DND-41 (cell line): ENCODE data around the gene NBEA.

Experiments
- ATAC-seq: fragments of 200-7000 bp; cut with Tn5 transposase; 3 replicates; pipeline ENCODE4 v1.9.1; 2021; ENCODE audit warnings: low read depth; ENCODE audit not compliant: insufficient read depth
- DNase-seq: peaks from one replicate; pipeline ENCODE4 v3.0.0-alpha.2; 2020
- H2AFZ ChIP-seq: 2 replicates; pipeline ENCODE4 v1.6.0; 2012; ENCODE audit warnings: low read depth, low read length
- H3K27ac ChIP-seq: 2 replicates; pipeline ENCODE4 v1.5.1; 2012; ENCODE audit warnings: low read length, inconsistent platforms
- H3K27me3 ChIP-seq: fragments of 200-600 bp; sonication (generic); 2 replicates; pipeline ENCODE4 v1.6.0; 2012; ENCODE audit warnings: low read length, mild to moderate bottlenecking, inconsistent platforms; ENCODE audit not compliant: insufficient read depth, poor library complexity
- H3K36me3 ChIP-seq: 2 replicates; pipeline ENCODE4 v1.5.1; 2012; ENCODE audit warnings: low read length, inconsistent platforms; ENCODE audit not compliant: insufficient read depth
- H3K4me1 ChIP-seq: 2 replicates; pipeline ENCODE4 v1.5.1; 2012; ENCODE audit warnings: mild to moderate bottlenecking, low read length; ENCODE audit not compliant: insufficient read depth
- H3K4me2 ChIP-seq: 2 replicates; pipeline ENCODE4 v1.6.0; 2012; ENCODE audit warnings: mild to moderate bottlenecking, moderate library complexity, low read length, inconsistent platforms; ENCODE audit not compliant: insufficient read depth
- H3K4me3 ChIP-seq, 2 experiments: fragments of 200-600 bp in 1 of 2; shearing (Covaris generic) in 1 of 2; 2 replicates each; pipeline ENCODE4 v1.5.1; 2012 to 2016; ENCODE audit warnings: inconsistent platforms in 2 of 2, low read length in 2 of 2, mild to moderate bottlenecking in 2 of 2, low read depth in 1 of 2, moderate library complexity in 1 of 2
- H3K79me2 ChIP-seq: 2 replicates; pipeline ENCODE4 v1.6.0; 2012; ENCODE audit warnings: low read length, inconsistent platforms; ENCODE audit not compliant: insufficient read depth
- H3K9ac ChIP-seq: 2 replicates; pipeline ENCODE4 v1.6.0; 2012; ENCODE audit warnings: low read depth, mild to moderate bottlenecking, inconsistent platforms, low read length, moderate library complexity
- H3K9me3 ChIP-seq: 2 replicates; pipeline ENCODE4 v1.5.1; 2012; ENCODE audit warnings: low read length, moderate library complexity, mild to moderate bottlenecking, inconsistent platforms; ENCODE audit not compliant: insufficient read depth, severe bottlenecking
- H4K20me1 ChIP-seq: 2 replicates; pipeline ENCODE4 v1.6.0; 2012; ENCODE audit warnings: low read length; ENCODE audit not compliant: insufficient read depth
- CTCF ChIP-seq: IDR thresholded peaks from 2 replicates; pipeline ENCODE4 v1.5.1; 2012; ENCODE audit warnings: borderline replicate concordance, low read length, moderate library complexity, mild to moderate bottlenecking; ENCODE audit not compliant: poor library complexity, severe bottlenecking; ENCODE audit errors: extremely low read depth
- EZH2 ChIP-seq: IDR thresholded peaks from 3 replicates; pipeline ENCODE4 v1.6.1; 2012; ENCODE audit warnings: borderline replicate concordance, low read depth, mild to moderate bottlenecking, moderate library complexity, low read length, inconsistent platforms; ENCODE audit not compliant: severe bottlenecking

Gene NBEA

DNA sequence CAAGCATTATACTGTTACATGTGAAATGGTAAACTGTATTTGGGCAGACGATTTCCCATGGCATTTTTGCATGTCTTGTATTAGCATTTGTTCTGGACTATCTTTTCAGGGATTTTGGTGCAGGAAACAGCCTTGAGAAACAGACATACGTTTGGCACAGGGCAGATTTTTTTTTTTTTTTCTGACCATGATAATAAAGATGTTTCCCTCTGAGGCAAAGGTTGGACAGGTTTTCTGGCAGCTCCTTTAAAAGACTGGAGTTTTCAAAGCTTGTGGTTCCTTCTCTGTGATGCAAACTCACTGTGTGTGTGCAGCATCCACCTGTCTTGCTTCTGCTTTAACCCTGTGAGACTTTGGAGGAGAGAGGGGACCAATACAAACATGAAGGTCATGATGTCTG lies 63.0 kb downstream of the NBEA start:
- no peak overlapping the region for H3K4me3 ChIP-seq
- H3K27ac ChIP-seq = no peak overlapping the region
- DNase-seq (no peak), ATAC-seq (no peak)
- no peaks in the 10 kb centered on the region for H3K79me2 ChIP-seq
- H3K27me3 ChIP-seq = no peaks in the 10 kb centered on the region
- H3K4me1 ChIP-seq = no peaks in the 10 kb centered on the region
- H3K9me3 ChIP-seq = no peaks in the 10 kb centered on the region
- H3K36me3 ChIP-seq = no peaks in the 10 kb centered on the region
- no peaks in the 10 kb centered on the region; the same call in 1 of the 2 replicates for H4K20me1 ChIP-seq
- H3K9ac ChIP-seq = no peak overlapping the region
- H2AFZ ChIP-seq = no peak overlapping the region
- no peak overlapping the region for H3K4me2 ChIP-seq
- TF ChIP-seq CTCF (no peak), EZH2 (no peak)

GRCh38 chr13:35014606-35015213 lies 72.6 kb downstream of the NBEA start:
- Histone ChIP-seq H4K20me1 (peaks cover 5% of the 10 kb centered on the region; the same call in 1 of the 2 replicates), H3K27ac (no peak overlapping the region), H3K36me3 (no peaks in the 10 kb centered on the region), H3K27me3 (no peaks in the 10 kb centered on the region), H3K79me2 (no peaks in the 10 kb centered on the region), H3K4me1 (no peaks in the 10 kb centered on the region), H3K4me2 (no peak overlapping the region), H2AFZ (no peak overlapping the region), H3K9ac (no peak overlapping the region), H3K9me3 (no peaks in the 10 kb centered on the region), H3K4me3 (no peak overlapping the region)
- TF ChIP-seq EZH2 (no peak), CTCF (no peak)
- no peak for ATAC-seq
- DNase-seq = no peak

DNA sequence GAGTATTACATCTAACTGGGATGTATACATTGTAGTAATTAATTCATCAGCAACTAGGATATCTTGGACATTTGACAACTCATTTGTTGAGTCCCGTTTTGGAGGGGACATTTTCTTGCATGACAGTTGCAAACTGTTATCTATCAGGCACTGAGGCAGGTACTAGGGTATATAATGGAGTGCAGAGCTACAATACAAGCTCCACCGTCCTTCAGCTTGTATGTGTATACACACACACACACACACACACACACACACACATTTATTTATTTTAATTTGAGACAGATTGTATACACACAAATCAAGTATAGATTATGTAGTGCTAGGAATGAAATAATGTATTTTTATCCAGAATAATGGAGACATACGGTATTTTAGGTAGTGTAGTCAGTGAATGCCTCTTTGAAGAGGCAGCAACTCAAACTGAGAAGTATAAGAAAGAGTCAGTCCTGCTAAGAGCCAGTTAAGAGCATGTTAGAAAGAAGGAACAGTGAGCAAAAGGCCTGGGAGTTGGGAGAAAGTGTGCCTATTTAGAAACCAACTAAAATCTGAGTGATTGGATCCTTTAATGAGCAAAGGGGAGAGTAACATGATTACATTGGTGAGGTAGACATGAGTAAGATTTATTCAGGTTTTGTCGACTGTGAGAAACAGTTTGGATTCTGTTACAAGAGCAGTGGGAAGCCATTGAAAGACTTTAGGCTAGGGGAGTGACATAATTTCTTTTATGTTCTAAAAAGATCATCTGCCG lies 74.5 kb downstream of the NBEA start:
- ATAC-seq (no peak), DNase-seq (no peak)
- H3K4me1 ChIP-seq = no peaks in the 10 kb centered on the region
- H3K4me2 ChIP-seq = no peak overlapping the region
- no peak overlapping the region for H2AFZ ChIP-seq
- no peak for TF ChIP-seq EZH2
- TF ChIP-seq CTCF = no peak
- no peaks in the 10 kb centered on the region for H3K36me3 ChIP-seq
- peaks cover 5% of the 10 kb centered on the region; the same call in 1 of the 2 replicates for H4K20me1 ChIP-seq
- H3K79me2 ChIP-seq = no peaks in the 10 kb centered on the region
- H3K4me3 ChIP-seq = no peak overlapping the region
- H3K27ac ChIP-seq = no peak overlapping the region
- H3K9ac ChIP-seq = no peak overlapping the region
- peaks cover 4% of the 10 kb centered on the region for H3K9me3 ChIP-seq
- H3K27me3 ChIP-seq = no peaks in the 10 kb centered on the region

DNA sequence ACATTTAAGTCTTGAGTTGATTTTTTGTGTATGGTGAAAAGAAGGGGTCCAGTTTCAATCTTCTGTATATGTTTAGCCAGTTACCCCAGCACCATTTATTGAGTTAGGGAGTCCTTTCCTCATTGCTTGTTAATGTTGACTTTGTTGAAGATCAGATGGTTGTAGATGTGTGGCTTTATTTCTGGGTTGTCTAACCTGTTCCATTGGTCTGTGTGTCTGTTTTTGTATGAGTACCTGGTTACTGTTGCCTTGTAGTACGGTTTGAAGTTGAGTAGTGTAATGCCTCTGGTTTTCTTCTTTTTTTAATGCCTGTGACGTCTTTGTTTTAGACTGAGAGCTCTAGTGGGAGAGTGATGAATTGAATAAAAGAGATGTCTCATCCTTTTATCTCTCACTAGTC lies 83.2 kb downstream of the NBEA start:
- no peak overlapping the region for H3K4me3 ChIP-seq
- no peak for ATAC-seq
- DNase-seq = no peak
- no peak overlapping the region for H3K4me2 ChIP-seq
- no peak overlapping the region for H3K9ac ChIP-seq
- TF ChIP-seq CTCF (no peak), EZH2 (no peak)
- H3K27ac ChIP-seq = no peak overlapping the region
- H3K9me3 ChIP-seq = peaks cover 4% of the 10 kb centered on the region
- H3K4me1 ChIP-seq = no peaks in the 10 kb centered on the region
- no peak overlapping the region for H2AFZ ChIP-seq
- no peaks in the 10 kb centered on the region for H3K79me2 ChIP-seq
- no peaks in the 10 kb centered on the region for H4K20me1 ChIP-seq
- H3K36me3 ChIP-seq = no peaks in the 10 kb centered on the region
- no peaks in the 10 kb centered on the region for H3K27me3 ChIP-seq
